Activated CD8-positive, alpha-beta memory T cell treated with anti-CD3 and anti-CD28 coated beads for 36 hours (primary cell): ENCODE measurements around the gene ETS1. TPM values are rescaled to one million over a fixed set of nuclear protein-coding genes. Genes with fewer than 3 reads are reported as not detected.
"Not testable (repeated sequence)": the region's sequence is repeated elsewhere in the genome, so short reads cannot be mapped to it uniquely, and the experiment has no call there.

Experiments
- CTCF ChIA-PET: fragments of 350-600 bp; sonication (Branson Sonifier 250); formaldehyde crosslinking; loops from one replicate; lab custom pipeline; 2021; ENCODE audit warnings: antibody characterized with exemption; lab: Charles Lee
- POLR2A ChIA-PET: fragments of 350-600 bp; sonication (Branson Sonifier 250); formaldehyde crosslinking; loops from one replicate; lab custom pipeline; 2021; ENCODE audit warnings: antibody characterized with exemption; lab: Charles Lee
- total RNA-seq, 2 experiments: library from RNA; stranded (reverse); gene quantifications; one replicate each; pipeline ENCODE4 v1.2.3, GENCODE V29; 2021

ETS1 gene
- total RNA-seq, 2 experiments from 2014 or later = 417 to 420 TPM

DNA sequence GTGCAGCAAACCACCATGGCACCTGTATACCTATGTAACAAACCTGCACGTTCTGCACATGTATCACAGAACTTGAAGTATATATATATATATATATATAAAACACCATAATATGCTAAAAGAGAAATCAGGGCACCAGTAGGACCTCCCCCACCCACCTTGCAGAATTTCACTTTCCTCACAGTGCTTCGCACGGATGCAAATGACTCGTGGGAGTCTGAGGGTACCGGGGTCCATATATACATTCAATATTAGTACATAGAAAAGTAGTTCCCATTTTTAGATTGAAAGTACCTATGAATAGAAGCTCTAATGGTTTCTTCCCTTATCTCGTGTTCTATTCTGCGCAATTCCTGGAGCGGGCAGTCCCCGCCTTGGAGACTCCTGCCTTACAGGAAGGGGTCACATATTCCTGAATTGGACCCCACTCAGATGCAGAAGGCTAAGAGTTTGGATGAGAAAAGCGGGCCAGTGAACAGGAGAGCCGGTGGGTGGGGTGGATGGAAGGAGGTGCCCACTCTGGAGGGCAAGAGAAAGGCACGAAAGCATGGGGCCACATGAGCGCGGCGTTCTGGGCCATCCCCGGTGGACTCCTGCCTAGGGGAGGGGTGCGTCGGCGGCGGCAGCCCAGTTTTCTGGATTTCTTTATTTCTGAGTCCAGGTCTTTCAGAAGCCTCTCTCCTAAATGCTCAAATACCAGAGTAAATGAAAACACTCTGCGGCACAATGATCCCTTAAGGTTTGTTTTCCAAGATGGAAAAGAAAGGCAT lies 136.3 kb downstream of the ETS1 start:
- ChIA-PET CTCF (no interaction called here), POLR2A (no interaction called here)

DNA sequence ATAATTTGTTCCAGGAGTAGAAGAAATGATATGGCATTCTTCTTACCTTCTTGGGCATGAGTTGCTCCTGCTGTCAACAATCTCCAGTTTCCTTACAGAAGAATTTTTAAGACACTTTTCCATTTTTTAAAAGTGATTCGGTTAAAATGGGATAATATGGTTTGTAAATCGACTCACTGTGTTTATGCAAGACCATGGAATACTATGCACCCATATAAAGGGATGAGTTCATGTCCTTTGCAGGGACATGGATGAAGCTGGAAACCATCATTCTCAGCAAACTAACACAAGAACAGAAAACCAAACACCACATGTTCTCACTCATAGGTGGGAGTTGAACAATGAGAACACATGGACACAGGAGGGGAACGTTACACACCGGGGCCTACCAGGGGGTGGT lies 136.9 kb downstream of the ETS1 start:
- CTCF ChIA-PET, POLR2A ChIA-PET: not testable (repeated sequence)

DNA sequence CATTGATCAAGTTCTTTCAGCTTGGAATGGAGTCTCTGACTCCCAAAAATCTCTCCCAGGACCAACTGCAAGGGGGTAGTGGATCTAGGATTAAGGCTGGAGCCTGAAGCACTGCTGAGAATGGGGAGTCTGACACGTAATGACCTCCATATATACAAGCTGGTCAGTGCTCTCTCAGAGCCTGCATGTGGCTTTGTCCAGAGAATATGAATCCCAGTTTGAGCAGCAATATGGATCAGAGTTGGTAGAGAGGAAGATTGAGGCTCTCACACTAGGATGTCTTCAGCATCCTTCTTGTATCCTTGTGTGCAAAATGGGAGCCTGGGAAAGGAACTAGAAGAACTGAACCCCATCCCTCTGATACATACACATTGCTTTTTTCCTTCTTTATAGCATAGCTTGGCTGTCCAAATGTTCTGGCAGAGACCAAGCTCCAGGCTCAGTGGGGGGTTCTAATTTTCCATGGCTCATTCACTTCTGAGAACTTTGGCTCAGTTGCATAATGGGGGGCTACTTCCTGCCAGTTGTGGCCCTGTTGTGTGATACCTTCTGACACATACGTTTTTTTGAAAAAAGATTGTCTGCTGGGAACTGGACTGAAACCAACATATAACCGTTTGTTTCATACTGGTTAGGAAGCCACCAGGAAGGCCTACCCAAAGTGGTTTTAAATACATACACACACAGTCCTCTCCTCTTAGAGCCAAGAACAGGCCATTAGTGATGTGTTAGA lies 138.2 kb downstream of the ETS1 start:
- CTCF ChIA-PET = interaction anchor here (1.1 to 1.3 kb wide), 2 partner anchors 15 to 159 kb away, joined by 3 read pairs; no protein-coding TSS in a partner anchor
- POLR2A ChIA-PET = interaction anchor here (0.6 to 1.2 kb wide), 2 partner anchors 9 to 245 kb away, joined by 3 to 4 read pairs; partner anchors contain the start of gene FLI1

DNA sequence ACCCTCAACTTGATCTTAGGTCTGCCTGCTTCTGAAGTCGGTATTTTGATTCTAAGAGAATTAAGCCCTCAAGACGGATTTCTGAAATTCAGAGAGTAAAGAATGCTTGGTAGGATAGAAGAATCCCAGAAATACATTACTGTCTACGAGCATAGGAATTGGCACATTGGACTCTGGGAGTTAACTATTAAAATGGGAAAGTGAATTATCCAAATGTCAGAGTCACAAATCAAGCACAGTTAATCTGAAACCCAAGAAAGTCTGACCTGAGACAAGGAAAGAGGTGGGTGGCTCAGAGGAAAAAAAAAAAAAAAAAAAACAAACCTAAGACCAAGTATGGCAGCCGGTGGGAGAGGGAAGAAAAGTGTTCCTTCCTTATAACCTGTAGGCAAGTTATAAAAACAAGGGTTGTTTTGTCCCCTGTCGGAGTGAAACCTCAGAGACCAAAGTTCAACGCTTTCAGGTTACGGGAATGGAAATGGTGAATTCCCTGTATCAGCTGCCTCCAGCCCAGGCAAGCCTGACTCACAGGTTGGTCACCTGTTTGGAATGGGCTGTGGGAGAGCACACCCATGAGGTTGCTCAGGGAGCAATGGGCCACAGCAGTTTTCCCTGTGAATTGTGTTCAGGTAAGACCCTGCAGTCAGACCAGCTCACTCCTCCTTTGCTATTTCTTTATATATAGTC lies 139.0 kb downstream of the ETS1 start:
- CTCF ChIA-PET = no interaction called here

DNA sequence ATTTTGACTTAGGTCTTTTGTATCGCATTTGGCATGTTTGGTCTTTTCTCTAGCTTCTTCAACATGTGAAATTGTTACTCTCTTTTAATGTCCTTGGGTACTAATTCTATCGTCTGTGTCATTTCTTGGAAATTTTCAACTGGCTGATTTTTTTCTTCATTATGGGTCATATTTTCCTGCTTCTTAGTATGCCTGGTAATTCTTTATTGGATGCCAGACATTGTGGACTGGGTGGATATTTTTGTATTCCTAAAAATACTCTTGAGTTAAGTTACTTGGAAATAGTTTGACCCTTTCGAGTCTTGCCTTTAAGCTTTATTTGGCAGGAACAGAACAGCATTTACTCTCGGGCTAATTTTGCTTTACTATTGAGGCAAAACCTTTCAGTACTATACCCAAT lies 140.1 kb downstream of the ETS1 start:
- CTCF ChIA-PET = no interaction called here
- POLR2A ChIA-PET = no interaction called here

More for the DNA sequence above, 139.0 kb downstream of the ETS1 start:
- POLR2A ChIA-PET = interaction anchor here (0.6 to 1.2 kb wide), 2 partner anchors 9 to 246 kb away, joined by 3 to 4 read pairs; partner anchors contain the start of gene FLI1

DNA sequence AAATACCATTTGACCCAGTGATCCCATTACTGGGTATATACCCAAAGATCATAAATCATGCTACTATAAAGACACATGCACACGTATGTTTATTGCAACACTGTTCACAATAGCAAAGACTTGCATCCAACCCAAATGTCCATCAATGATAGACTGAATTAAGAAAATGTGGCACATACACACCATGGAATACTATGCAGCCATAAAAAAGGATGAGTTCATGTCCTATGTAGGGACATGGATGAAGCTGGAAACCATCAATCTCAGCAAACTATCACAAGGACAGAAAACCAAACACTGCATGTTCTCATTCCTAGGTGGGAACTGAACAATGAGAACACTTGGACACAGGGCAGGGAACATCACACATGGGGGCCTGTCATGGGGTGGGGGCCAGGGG lies 141.4 kb downstream of the ETS1 start:
- POLR2A ChIA-PET, CTCF ChIA-PET: not testable (repeated sequence)

DNA sequence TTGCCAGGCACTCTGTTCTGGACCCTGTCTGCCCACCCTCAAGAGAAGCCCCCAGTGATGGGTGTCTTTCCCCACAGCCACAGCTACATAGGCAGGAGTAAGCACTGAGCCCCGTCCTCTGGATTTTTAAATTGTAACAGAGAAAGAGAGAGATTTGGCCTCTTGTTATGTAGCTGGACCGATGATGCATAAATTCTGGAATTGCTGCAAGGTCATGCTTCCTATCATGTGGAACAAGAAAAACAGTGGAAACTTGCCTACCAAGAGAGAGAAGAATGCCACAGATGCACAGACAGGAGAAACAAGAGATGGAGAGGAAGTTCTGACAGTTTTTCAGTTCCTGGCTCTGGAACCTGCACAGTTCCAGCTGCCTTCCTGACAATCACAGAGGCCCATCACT lies 150.2 kb downstream of the ETS1 start:
- POLR2A ChIA-PET = no interaction called here
- CTCF ChIA-PET = interaction anchor here (0.6 to 0.8 kb wide), 2 partner anchors 117 to 141 kb away, joined by 3 to 4 read pairs; no protein-coding TSS in a partner anchor

DNA sequence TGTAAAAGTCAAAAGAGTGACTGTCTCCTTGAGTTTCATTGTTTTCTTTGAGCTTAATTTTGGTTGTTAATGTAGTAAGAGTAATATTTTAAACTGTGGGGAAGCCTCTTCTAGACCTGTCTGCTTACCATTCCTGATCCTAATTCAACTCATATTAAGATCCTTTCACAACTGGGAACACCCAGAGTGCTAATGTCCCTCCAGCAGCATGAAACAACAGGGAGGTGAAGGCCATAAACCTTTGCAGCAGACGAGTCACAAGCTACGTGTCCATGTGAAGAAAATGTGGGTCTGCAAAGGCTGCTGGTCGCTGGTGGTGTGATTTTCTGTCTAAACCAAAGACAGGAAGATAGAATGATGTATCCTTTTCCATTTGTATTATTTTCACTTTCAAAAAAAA lies 152.5 kb downstream of the ETS1 start:
- POLR2A ChIA-PET = no interaction called here
- CTCF ChIA-PET = no interaction called here

DNA sequence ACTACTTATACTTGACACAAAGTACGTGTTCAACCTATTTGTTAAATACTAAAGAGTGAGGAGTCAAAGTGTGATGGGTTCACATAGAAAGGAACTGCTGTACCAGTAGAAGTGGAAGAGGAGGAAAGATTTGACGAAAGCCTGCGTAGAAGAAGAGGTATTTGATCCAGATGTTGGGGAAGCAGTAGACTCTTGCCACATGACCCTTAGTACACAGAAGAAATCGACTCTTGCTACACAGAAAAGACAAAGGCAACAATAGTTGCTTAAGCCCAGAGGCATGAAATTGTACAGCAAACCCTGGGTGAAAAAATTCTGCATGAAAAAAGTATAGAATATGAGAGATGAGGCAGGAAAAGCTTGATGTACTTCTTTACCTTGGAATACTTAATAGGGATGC lies 152.9 kb downstream of the ETS1 start:
- CTCF ChIA-PET = no interaction called here

DNA sequence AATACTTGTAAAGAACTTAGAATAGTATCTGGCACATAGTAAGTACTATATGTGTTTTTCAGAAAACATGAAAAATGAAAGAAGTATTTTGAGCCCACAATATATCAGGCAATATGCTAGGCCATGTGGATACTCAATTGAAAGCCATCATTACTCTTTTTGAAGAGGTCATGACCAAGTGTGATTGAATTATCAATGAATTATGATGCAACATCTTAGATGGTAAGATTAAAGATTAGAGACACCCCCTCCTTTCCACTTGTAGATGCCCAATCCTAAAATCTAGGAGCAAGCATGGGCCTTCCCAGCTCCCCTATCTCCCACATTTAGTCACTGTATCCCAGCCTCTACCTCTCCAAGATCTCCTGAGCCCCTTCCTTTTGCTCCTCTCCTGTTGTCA lies 154.4 kb downstream of the ETS1 start:
- ChIA-PET CTCF (no interaction called here), POLR2A (no interaction called here)

More for the DNA sequence above, 152.9 kb downstream of the ETS1 start:
- POLR2A ChIA-PET = no interaction called here

DNA sequence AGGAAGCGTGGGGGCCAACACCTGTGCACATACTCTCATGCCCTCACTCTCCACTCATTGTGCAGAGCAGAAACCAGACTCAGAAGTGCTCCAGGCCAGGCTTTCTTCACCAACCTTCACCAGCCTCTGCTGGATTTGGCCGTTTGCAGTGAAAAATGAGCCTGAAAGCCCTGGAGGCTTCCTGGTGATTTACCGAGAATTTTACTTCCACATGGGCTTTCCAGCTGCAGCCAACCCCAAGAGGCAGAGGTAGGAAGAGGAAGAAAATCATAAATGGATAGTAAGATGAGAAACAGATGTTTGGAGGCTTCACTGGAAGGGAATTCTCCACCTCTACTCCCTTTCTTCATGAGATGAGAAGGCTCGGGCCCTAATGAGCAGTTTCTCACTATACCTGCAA lies 155.4 kb downstream of the ETS1 start:
- ChIA-PET CTCF (no interaction called here), POLR2A (no interaction called here)

DNA sequence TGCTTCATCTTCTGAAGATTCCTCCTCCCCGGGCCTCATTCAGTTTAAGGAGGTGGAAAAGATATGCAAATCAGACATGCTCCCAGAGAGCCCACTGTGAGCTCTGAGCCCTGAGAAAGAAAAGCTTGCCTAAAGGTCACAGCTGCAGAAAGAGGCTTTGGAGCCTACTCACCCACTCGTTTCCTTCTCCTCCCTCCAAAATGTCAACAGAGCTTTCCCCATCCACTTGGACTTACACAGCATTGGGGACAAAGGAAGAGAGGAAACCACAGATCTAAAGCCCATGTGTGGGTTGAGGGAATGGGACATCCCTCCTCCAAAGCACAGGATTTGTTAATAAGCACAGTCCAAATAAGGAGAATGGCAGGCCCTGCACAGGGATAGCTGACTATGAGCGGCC lies 158.4 kb downstream of the ETS1 start:
- ChIA-PET POLR2A (no interaction called here), CTCF (no interaction called here)

DNA sequence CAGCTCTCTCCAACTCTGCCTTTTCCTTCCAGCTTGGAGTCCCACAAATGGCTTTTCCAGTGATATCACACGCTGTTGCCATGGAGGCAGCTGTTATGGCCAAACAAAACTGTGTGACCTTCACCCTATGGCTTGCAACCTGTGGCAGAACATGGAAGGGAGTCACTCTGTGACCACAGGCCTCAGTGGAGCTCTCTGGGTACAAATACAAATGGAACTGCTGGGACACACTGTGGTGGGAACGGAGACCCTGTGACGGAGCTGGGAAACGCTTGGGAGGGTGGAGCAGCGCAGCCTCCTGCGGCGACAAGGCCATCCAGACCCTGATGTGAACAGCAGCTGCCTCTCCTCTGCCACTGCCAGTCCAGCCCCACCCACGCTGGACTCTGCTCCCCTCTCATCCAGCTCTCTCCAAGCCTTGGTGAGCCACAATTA lies 162.5 kb downstream of the ETS1 start:
- CTCF ChIA-PET = no interaction called here
- POLR2A ChIA-PET = no interaction called here

DNA sequence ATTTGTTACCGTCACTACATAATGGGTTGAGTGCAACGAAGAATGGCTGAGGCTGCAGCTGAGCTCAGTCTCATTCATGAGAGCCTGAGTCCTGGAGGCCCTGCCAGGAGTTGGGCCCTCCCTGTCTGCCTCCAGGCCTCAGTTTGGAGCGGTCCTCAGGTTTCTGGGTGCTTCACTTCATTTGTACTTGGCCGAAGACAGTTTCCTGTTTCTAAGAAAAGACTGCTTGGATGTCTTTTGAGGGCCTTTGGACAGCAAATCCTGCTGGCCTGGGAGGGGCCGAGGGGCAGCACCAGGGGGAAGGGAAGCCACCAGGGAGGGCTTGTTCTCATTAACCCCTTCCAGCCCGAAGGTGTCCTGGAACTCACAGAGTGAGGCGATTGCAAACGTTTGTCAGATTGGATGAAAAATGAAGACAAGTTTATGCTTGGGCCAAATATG lies 163.1 kb downstream of the ETS1 start:
- ChIA-PET POLR2A (no interaction called here), CTCF (no interaction called here)

DNA sequence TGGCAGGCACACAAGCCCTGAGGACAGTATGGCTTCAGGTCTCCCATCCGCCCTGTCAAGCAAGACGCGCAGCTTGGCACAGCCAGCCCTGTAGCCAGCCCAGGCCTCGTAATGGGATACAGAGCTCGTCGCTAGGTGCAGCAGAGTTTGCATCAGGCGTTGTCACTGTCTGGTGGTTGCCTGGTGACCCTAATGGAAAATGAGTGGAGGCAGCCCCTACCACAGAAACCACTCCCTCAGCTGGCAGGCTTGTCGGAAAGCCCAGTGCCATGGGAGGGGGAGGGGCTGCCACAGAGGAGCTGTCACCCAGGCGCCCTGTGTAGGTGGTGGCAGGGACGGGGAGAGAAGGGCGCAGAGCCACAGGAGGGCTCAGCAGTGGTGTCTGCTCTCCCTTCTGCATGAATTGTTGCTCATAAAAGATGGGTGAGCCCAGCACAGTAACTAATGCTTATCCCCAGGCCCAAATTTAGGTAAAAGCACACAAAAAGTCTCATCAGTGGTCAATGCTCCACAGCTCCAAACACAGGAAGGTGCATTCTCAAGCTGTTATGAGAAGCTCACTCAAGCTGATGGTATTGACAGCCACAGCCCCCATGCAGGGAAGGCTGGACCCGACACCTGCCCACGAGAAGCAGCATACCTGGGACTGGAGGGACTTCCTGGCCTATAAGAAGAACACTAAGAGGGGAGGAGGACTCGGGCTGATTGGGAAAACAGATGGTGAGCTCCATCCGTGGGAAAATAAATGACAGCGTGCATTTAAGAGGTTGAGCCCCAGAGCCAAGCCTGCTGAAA lies 164.6 kb downstream of the ETS1 start:
- POLR2A ChIA-PET = interaction anchor here (0.5 to 1.1 kb wide), 3 partner anchors 11 to 132 kb away, joined by 3 to 5 read pairs (median 4); no protein-coding TSS in a partner anchor
- CTCF ChIA-PET = interaction anchor here (1.0 to 1.4 kb wide), 4 partner anchors 11 to 79 kb away, joined by 3 read pairs; no protein-coding TSS in a partner anchor

DNA sequence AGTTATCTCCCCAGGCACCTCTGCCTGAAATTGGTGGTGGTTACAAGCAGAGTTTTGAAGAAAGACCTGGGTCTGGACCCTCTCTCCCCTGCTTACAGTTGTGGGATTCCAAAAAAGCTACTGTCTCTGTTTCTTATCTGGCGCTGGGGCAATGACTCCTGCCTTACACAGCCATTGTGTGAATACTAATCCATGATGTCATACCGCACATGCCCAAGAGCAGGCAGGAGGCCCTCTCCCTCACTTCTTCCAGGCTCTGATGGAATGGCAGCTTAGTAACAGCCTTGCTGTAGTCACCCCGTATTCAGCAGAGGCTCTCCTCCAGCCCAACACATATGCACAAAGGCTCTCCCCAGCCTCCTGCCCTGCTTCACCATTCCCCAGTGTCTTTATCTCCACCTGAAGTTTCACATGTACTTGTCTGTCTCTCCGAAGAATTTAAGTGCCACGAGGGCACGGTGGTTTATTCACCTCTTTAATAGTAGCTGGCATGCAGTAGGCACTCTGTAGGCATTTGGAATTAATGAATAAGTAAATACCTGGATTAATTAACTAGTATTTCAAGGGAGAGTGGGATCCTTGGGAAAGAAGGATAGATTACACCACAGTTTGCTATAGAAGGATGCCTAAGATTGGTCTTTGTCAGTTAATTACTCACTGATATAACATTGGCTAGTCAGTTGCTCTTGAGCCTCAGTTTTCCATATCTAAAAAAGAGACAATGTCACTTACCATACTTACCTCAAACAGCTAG lies 165.6 kb downstream of the ETS1 start:
- ChIA-PET CTCF (interaction anchor here (1.0 to 1.4 kb wide), 2 partner anchors 54 to 78 kb away, joined by 3 read pairs; no protein-coding TSS in a partner anchor), POLR2A (interaction anchor here (1.1 kb wide), 1 partner anchor 131 kb away, joined by 5 read pairs; no protein-coding TSS in a partner anchor)

DNA sequence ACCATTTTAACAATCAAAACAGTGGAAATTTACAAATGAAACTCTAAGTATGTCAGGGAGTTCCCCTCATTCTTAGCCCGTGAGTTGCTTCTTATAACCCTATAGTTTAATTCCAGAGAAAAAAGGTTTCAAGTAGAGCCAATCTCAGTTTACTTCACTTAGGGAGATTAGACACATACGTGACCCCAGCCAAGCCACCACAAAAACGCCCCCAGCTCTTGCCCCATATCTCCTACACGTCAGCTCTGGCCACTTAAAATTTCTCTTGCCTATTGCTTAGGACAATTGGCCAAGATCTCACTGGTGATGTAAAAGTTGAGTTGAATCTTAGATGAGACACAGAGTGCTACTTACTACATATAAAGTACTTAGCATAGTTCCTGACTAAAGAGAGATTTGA lies 166.4 kb downstream of the ETS1 start:
- POLR2A ChIA-PET = no interaction called here
- CTCF ChIA-PET = no interaction called here

DNA sequence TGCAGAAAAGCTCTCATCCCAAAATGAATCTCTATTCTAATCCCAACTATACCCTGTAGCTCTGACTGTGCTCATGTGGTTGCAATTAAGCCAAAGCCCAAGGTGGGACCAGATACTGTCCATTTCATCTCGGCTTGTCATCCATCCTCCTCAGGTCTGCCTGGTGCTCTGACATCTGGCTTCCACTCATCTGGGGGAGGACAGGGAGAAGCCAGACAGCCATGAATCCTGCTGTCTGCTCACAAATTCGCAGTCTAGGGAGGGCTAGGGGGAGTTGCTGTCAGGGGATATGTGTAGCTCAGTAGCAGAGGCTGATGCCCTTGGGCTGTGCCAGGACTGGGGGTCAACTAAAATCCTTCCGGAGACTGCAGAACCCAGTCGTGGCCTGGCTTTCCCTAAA lies 167.1 kb downstream of the ETS1 start:
- CTCF ChIA-PET = interaction anchor here (1.2 kb wide), 1 partner anchor 23 kb away, joined by 3 read pairs; no protein-coding TSS in a partner anchor
- POLR2A ChIA-PET = no interaction called here
